ENCODE results near the gene WBP1L.

GRCh38 chr10:102795453-102796406 is 52.0 kb downstream of the WBP1L start:
- no peak for TF ChIP-seq NR1H2 (CRISPR knock-in tag; IDR thresholded peaks at IDR 0.05; ENCODE audit: borderline replicate concordance, low read depth)
- no peak for TF ChIP-seq NR0B2 (CRISPR knock-in tag; IDR thresholded peaks at IDR 0.05)
- no peak for TF ChIP-seq PCBP1 (IDR thresholded peaks at IDR 0.05; ENCODE audit: borderline replicate concordance, low read depth, low read length)
- no peak for TF ChIP-seq HOXA7 (CRISPR knock-in tag; IDR thresholded peaks at IDR 0.05)
- no peak for TF ChIP-seq NPAS2 (CRISPR knock-in tag; IDR thresholded peaks at IDR 0.05; ENCODE audit: borderline replicate concordance)
- TF ChIP-seq ZNF234 (CRISPR knock-in tag; conservative IDR thresholded peaks at IDR 0.05) = no peak
- no peak for TF ChIP-seq ZNF770 (CRISPR knock-in tag; IDR thresholded peaks at IDR 0.05)
- no peak for TF ChIP-seq CBX2 (IDR thresholded peaks at IDR 0.05; ENCODE audit: low read depth, low read length)
- no peak for TF ChIP-seq CBX2 (CRISPR knock-in tag; IDR thresholded peaks at IDR 0.05; ENCODE audit: low read depth)
- TF ChIP-seq SRF (IDR thresholded peaks at IDR 0.05; ENCODE audit: low read depth, low read length) = no peak
